Mesenchymal stem cell (in vitro differentiated cells and primary cell): Measurements from ENCODE around the gene SAFB. TPM values are rescaled to one million over a fixed set of nuclear protein-coding genes. Genes with fewer than 3 reads are reported as not detected.

Experiments
- DNase-seq: peaks from one replicate; pipeline ENCODE4 v3.0.0-alpha.2; 2013
- H2AFZ ChIP-seq: one replicate; pipeline ENCODE4 v1.6.1; 2013; ENCODE audit warnings: low read depth, mild to moderate bottlenecking, control low read depth, inconsistent platforms, low read length, moderate library complexity
- H2AK5ac ChIP-seq: 2 replicates; pipeline ENCODE4 v1.6.1; 2013; ENCODE audit warnings: low read length, moderate library complexity, mild to moderate bottlenecking, inconsistent platforms; ENCODE audit not compliant: severe bottlenecking
- H2BK120ac ChIP-seq: one replicate; pipeline ENCODE4 v1.6.1; 2013; ENCODE audit warnings: low read depth, mild to moderate bottlenecking, inconsistent platforms, low read length, moderate library complexity
- H2BK12ac ChIP-seq, 2 experiments: one replicate each; pipeline ENCODE4 v1.6.1; 2013; ENCODE audit warnings: inconsistent platforms in 2 of 2, low read length in 2 of 2, mild to moderate bottlenecking in 2 of 2, moderate library complexity in 2 of 2, control low read depth in 1 of 2
- H2BK15ac ChIP-seq: one replicate; pipeline ENCODE4 v1.6.1; 2013; ENCODE audit warnings: mild to moderate bottlenecking, low read depth, inconsistent platforms; ENCODE audit not compliant: poor library complexity, severe bottlenecking
- H2BK5ac ChIP-seq: 2 replicates; pipeline ENCODE4 v1.6.1; 2013; ENCODE audit warnings: low read depth, mild to moderate bottlenecking, low read length, control low read depth, inconsistent platforms; ENCODE audit not compliant: poor library complexity, severe bottlenecking
- H3K14ac ChIP-seq, 2 experiments: one replicate each; pipeline ENCODE4 v1.6.1; 2013; ENCODE audit warnings: inconsistent platforms in 2 of 2, low read length in 2 of 2, control low read depth in 1 of 2, mild to moderate bottlenecking in 1 of 2, moderate library complexity in 1 of 2
- H3K18ac ChIP-seq, 2 experiments: one replicate each; pipeline ENCODE4 v1.6.1; 2013; ENCODE audit warnings: inconsistent platforms in 2 of 2, low read length in 2 of 2, control low read depth in 1 of 2, low read depth in 1 of 2, mild to moderate bottlenecking in 1 of 2
- H3K23ac ChIP-seq, 2 experiments: one replicate each; pipeline ENCODE4 v1.6.1; 2013; ENCODE audit warnings: inconsistent platforms in 2 of 2, low read length in 2 of 2, mild to moderate bottlenecking in 2 of 2, moderate library complexity in 2 of 2, control low read depth in 1 of 2
- H3K27ac ChIP-seq: 2 replicates; pipeline ENCODE4 v1.5.1; 2013; ENCODE audit warnings: mild to moderate bottlenecking, moderate library complexity, low read length, control low read depth, inconsistent platforms; ENCODE audit not compliant: poor library complexity, severe bottlenecking
- H3K27me3 ChIP-seq, 2 experiments: 2 replicates each; pipeline versions ENCODE4 v1.6.1 to v1.7.0; 2013; ENCODE audit warnings: low read length in 2 of 2, mild to moderate bottlenecking in 2 of 2, moderate library complexity in 2 of 2, control low read depth in 1 of 2, inconsistent platforms in 1 of 2; ENCODE audit not compliant: control insufficient read depth in 1 of 2, insufficient read depth in 1 of 2
- H3K36me3 ChIP-seq, 2 experiments: 2 replicates each; pipeline versions ENCODE4 v1.6.1 to v1.7.0; 2013; ENCODE audit warnings: low read length in 2 of 2, control low read depth in 1 of 2, inconsistent platforms in 1 of 2, low read depth in 1 of 2, mild to moderate bottlenecking in 1 of 2; ENCODE audit not compliant: insufficient read depth in 2 of 2, control insufficient read depth in 1 of 2
- H3K4ac ChIP-seq, 2 experiments: one replicate each; pipeline ENCODE4 v1.6.1; 2013; ENCODE audit warnings: inconsistent platforms in 2 of 2, low read length in 2 of 2, mild to moderate bottlenecking in 2 of 2, moderate library complexity in 2 of 2, control low read depth in 1 of 2, low read depth in 1 of 2
- H3K4me1 ChIP-seq: 2 replicates; pipeline ENCODE4 v1.6.1; 2013; ENCODE audit warnings: low read depth, low read length, control low read depth; ENCODE audit not compliant: control insufficient read depth, insufficient read depth
- H3K4me2 ChIP-seq: 2 replicates; pipeline ENCODE4 v1.6.1; 2013; ENCODE audit warnings: low read length, mild to moderate bottlenecking, inconsistent platforms; ENCODE audit not compliant: poor library complexity, severe bottlenecking
- H3K4me3 ChIP-seq, 2 experiments: 2 replicates each; pipeline versions ENCODE4 v1.5.1 to v1.7.0; 2013; ENCODE audit warnings: low read length in 2 of 2, mild to moderate bottlenecking in 2 of 2, control low read depth in 1 of 2, low read depth in 1 of 2; ENCODE audit not compliant: insufficient read depth in 1 of 2
- H3K79me1 ChIP-seq: replicated peaks from 2 replicates; pipeline ENCODE4 v1.6.1; 2013; ENCODE audit warnings: mild to moderate bottlenecking, control low read depth, low read length, inconsistent platforms; ENCODE audit not compliant: poor library complexity, severe bottlenecking
- H3K9ac ChIP-seq: 2 replicates; pipeline ENCODE4 v1.7.0; 2013; ENCODE audit warnings: mild to moderate bottlenecking, low read length, moderate library complexity
- H3K9me3 ChIP-seq: 2 replicates; pipeline ENCODE4 v1.7.0; 2013; ENCODE audit warnings: mild to moderate bottlenecking, low read length; ENCODE audit not compliant: control insufficient read depth
- H4K8ac ChIP-seq: one replicate; pipeline ENCODE4 v1.6.1; 2013; ENCODE audit warnings: inconsistent platforms, mild to moderate bottlenecking, low read length, moderate library complexity
- H4K91ac ChIP-seq: one replicate; pipeline ENCODE4 v1.6.1; 2013; ENCODE audit warnings: mild to moderate bottlenecking, low read length, inconsistent platforms
- WGBS: methylation state at CpG from one replicate; pipeline ENCODE4 v1.1.7; 2013; ENCODE audit warnings: mixed read lengths; 5-methylcytosine and 5-hydroxymethylcytosine counted together
- polyA plus RNA-seq, 2 experiments: library from polyadenylated mRNA; stranded (reverse); fragments of 200-250 nt; gene quantifications; one replicate each; pipeline ENCODE4 v1.2.3, GENCODE V29; 2013

Gene SAFB
- 32.5 TPM for polyA plus RNA-seq (2013, experiment 1 of 2)
- 30.9 TPM for polyA plus RNA-seq (2013, experiment 2 of 2)

- H2BK12ac ChIP-seq = no peak within 1 kb of the TSS
- peak within 1 kb of the TSS; percentile 86 for H2AFZ ChIP-seq
- peaks cover 3% of the 10 kb centered on the region for H3K79me1 ChIP-seq
- peak within 1 kb of the TSS; percentile 92 to 96 for H3K18ac ChIP-seq
- peak within 1 kb of the TSS; percentile 27 to 96 for H3K14ac ChIP-seq
- H3K27me3 ChIP-seq = no peaks in the 10 kb centered on the region
- peak within 1 kb of the TSS; percentile 45 for H2AK5ac ChIP-seq
- peak within 1 kb of the TSS; percentile 91 for H2BK5ac ChIP-seq
- DNase-seq = peak; percentile 99
- H3K23ac ChIP-seq = peak within 1 kb of the TSS; percentile 80 to 98
- peaks cover 26 to 58% of the 10 kb centered on the region in 2 experiments for H3K36me3 ChIP-seq
- WGBS = under 1% methylated on average over 104 of the region's 116 CpGs
- peak within 1 kb of the TSS; percentile 93 for H4K91ac ChIP-seq
- peak within 1 kb of the TSS; percentile 91 for H2BK15ac ChIP-seq
- peak within 1 kb of the TSS; percentile 69 for H2BK120ac ChIP-seq
- peak within 1 kb of the TSS; percentile 99 for H3K9ac ChIP-seq
- H3K27ac ChIP-seq = peak within 1 kb of the TSS; percentile 90
- peak within 1 kb of the TSS; percentile 80 to 95 for H3K4ac ChIP-seq
- peak within 1 kb of the TSS; percentile 94 for H4K8ac ChIP-seq
- no peaks in the 10 kb centered on the region for H3K9me3 ChIP-seq
- H3K4me3 ChIP-seq = peak within 1 kb of the TSS; percentile 98 to 99
- H3K4me1 ChIP-seq = peaks cover 14% of the 10 kb centered on the region
- H3K4me2 ChIP-seq = peak within 1 kb of the TSS; percentile 69
Observed at GRCh38 chr19:5622465-5623396, at the start of gene SAFB, which contains the start of gene SAFB2. Gene SAFB, plus strand, starts transcription at chr19:5623083. Its CDS starts 123 bp downstream, at chr19:5623206. Gene SAFB2, minus strand, starts transcription at chr19:5622776. Its CDS starts 61 bp downstream, at chr19:5622715.

DNA sequence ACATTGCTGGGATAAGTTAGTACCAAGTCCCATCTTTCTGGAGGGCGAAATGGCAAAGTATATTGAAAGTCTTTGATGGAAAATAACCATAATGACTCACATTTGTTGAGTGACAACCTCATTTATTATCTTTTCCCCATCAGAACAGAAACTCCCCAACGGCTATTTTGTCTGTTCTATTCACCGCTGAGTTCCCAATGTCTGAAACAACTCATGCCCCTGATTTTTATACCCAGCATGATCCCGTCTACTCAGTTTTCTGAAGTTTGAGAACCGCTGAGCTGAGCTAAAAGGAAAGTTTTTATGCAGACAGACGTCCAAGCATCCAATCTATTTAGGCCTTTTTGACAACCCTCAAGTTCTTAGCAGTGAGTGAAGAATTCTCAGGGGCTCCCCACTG, 47.3 kb upstream of the SAFB start:
- Histone ChIP-seq H3K4me1 (peaks cover 19% of the 10 kb centered on the region), H3K23ac (no peak overlapping the region), H3K4me2 (no peak overlapping the region), H2AFZ (no peak overlapping the region), H3K9ac (no peak overlapping the region), H3K9me3 (no peaks in the 10 kb centered on the region), H3K79me1 (no peaks in the 10 kb centered on the region), H3K18ac (no peak overlapping the region), H3K4me3 (no peak overlapping the region), H3K14ac (no peak overlapping the region), H2BK12ac (no peak overlapping the region), H4K8ac (no peak overlapping the region), H3K36me3 (peaks cover 0 to 4% of the 10 kb centered on the region in 2 experiments), H2AK5ac (no peak overlapping the region), H3K27me3 (peaks cover 0 to 2% of the 10 kb centered on the region in 2 experiments), H2BK5ac (no peak overlapping the region), H3K4ac (no peak overlapping the region), H3K27ac (no peak overlapping the region), H4K91ac (no peak overlapping the region), H2BK15ac (no peak overlapping the region), H2BK120ac (no peak overlapping the region)
- WGBS = 72% methylated on average over 5 of the region's 6 CpGs
- no peak for DNase-seq

- H4K8ac ChIP-seq = no peak overlapping the region
- no peaks in the 10 kb centered on the region for H3K27me3 ChIP-seq
- H3K4me3 ChIP-seq = no peak overlapping the region
- H2BK12ac ChIP-seq = no peak overlapping the region
- H3K23ac ChIP-seq = no peak overlapping the region
- peaks cover 32% of the 10 kb centered on the region for H3K4me1 ChIP-seq
- H3K27ac ChIP-seq = no peak overlapping the region
- no peak overlapping the region for H4K91ac ChIP-seq
- peak; percentile 47 for DNase-seq
- H3K9me3 ChIP-seq = no peaks in the 10 kb centered on the region
- no peak overlapping the region for H2AFZ ChIP-seq
- H3K18ac ChIP-seq = no peak overlapping the region
- H3K79me1 ChIP-seq = no peaks in the 10 kb centered on the region
- H2BK5ac ChIP-seq = no peak overlapping the region
- peak overlapping the region; percentile 34 for H2BK15ac ChIP-seq
- H3K14ac ChIP-seq = peak overlapping the region in 1 of 2 experiments; percentile 23
- no peak overlapping the region for H2BK120ac ChIP-seq
- peak overlapping the region; percentile 91 for H2AK5ac ChIP-seq
- no peak overlapping the region for H3K4ac ChIP-seq
- 28% methylated on average over 23 of the region's 28 CpGs for WGBS
- peaks cover 8 to 16% of the 10 kb centered on the region in 2 experiments for H3K36me3 ChIP-seq
- H3K9ac ChIP-seq = peak overlapping the region; percentile 53
- peak overlapping the region; percentile 45 for H3K4me2 ChIP-seq
Observed at GRCh38 chr19:5578097-5578846, 44.6 kb upstream of the SAFB start.
